GM12878 (cell line): Measurements from ENCODE around the gene SLC4A2. TPM values are rescaled to one million over a fixed set of nuclear protein-coding genes. Genes with fewer than 3 reads are reported as not detected.

Source experiments
- BCLAF1 ChIP-seq: fragments of 450-650 bp; IDR thresholded peaks from 2 replicates; pipeline ENCODE4 v1.6.1; 2017; ENCODE audit warnings: antibody characterized with exemption, mild to moderate bottlenecking, moderate library complexity
- BHLHE40 ChIP-seq, 2 experiments: fragments of 450-650 bp in 1 of 2; IDR thresholded peaks; 2 replicates each; pipeline ENCODE4 v1.6.1; 2011 to 2017; ENCODE audit warnings: low read depth in 2 of 2, borderline replicate concordance in 1 of 2, improper control_type of control experiment in 1 of 2, low read length in 1 of 2, mild to moderate bottlenecking in 1 of 2
- BMI1 ChIP-seq: fragments of 450-650 bp; IDR thresholded peaks from 2 replicates; pipeline ENCODE4 v1.6.1; 2016; ENCODE audit warnings: mild to moderate bottlenecking, moderate library complexity, borderline replicate concordance
- CHD1 ChIP-seq: IDR thresholded peaks from 2 replicates; pipeline ENCODE4 v1.6.1; 2012; ENCODE audit warnings: low read depth, low read length, improper control_type of control experiment
- IRF4 ChIP-seq: IDR thresholded peaks from 2 replicates; pipeline ENCODE4 v1.6.1; 2011; ENCODE audit warnings: low read depth, low read length
- PAX8 ChIP-seq: fragments of 450-650 bp; IDR thresholded peaks from 2 replicates; pipeline ENCODE4 v1.6.1; 2017; ENCODE audit warnings: mild to moderate bottlenecking, moderate library complexity
- RCOR1 ChIP-seq: conservative IDR thresholded peaks from 2 replicates; pipeline ENCODE4 v1.6.1; 2012; ENCODE audit warnings: low read depth, low read length, improper control_type of control experiment
- SMAD5 ChIP-seq: IDR thresholded peaks from 2 replicates; pipeline ENCODE4 v1.6.1; 2016; ENCODE audit warnings: antibody characterized with exemption, low read depth
- USF2 ChIP-seq: IDR thresholded peaks from 2 replicates; pipeline ENCODE4 v1.6.1; 2011; ENCODE audit warnings: low read depth, low read length, improper control_type of control experiment, borderline replicate concordance
- WRNIP1 ChIP-seq: IDR thresholded peaks from 2 replicates; pipeline ENCODE4 v1.6.1; 2011; ENCODE audit warnings: low read depth, low read length, improper control_type of control experiment, borderline replicate concordance
- ZNF622 ChIP-seq: fragments of 450-650 bp; IDR thresholded peaks from 2 replicates; pipeline ENCODE4 v1.6.1; 2017; ENCODE audit warnings: mild to moderate bottlenecking, inconsistent platforms
- polyA plus RNA-seq, 11 experiments: library from polyadenylated mRNA; depleted of rRNA in 4 of 11; unstranded in 6 of 11; stranded (reverse) in 5 of 11; fragments of >200 nt; fragmentation: Nextera tagmentation in 4 of 11; fragmentation: Illumina TruSeq in 1 of 11; extraction: Ambion mirVana in 4 of 11; extraction: Trizol in 1 of 11; gene quantifications; 1 replicate in 1 of 11; 2 replicates in 10 of 11; pipeline versions ENCODE4 v1.2.1 to v1.2.3, GENCODE V29; 2011 to 2016; ENCODE audit warnings: inconsistent platforms in 2 of 11, missing spikeins in 2 of 11, low read depth in 1 of 11
- total RNA-seq, 4 experiments: library from RNA; depleted of rRNA in 3 of 4; stranded (reverse); fragments of >200 nt in 3 of 4; fragmentation: Illumina TruSeq in 1 of 4; extraction: Trizol in 1 of 4; gene quantifications; 2 replicates each; pipeline versions ENCODE4 v1.2.1 to v1.2.3, GENCODE V29; 2013 to 2021

The SLC4A2 gene
- total and polyA plus RNA-seq, 10 of the 15 experiments (the other 5 are each of a cell fraction or from before 2014, with no cell fraction given): 2.7 to 78.6 (median 30.1) TPM

- TF ChIP-seq USF2: no peak
- no peak for TF ChIP-seq BHLHE40 (IDR thresholded peaks at IDR 0.05; ENCODE audit: borderline replicate concordance in 1 of 2, low read depth in 2 of 2, low read length in 1 of 2)
- no peak for TF ChIP-seq SMAD5
- TF ChIP-seq IRF4: no peak
- no peak for TF ChIP-seq PAX8
- TF ChIP-seq WRNIP1: no peak
- no peak for TF ChIP-seq RCOR1
- no peak for TF ChIP-seq ZNF622
- TF ChIP-seq BCLAF1: no peak
- TF ChIP-seq BMI1: no peak
- TF ChIP-seq CHD1: no peak
- TF ChIP-seq, all 136 proteins: peak for 0
Measured at GRCh38 chr7:151120896-151121295, 61.5 kb downstream of the SLC4A2 start (continued).
